ENCODE results near the gene TRIM17. TPM values are rescaled to one million over a fixed set of nuclear protein-coding genes. Genes with fewer than 3 reads are reported as not detected.
A peak's percentile ranks its signal among the peaks of the same experiment; 100 is the strongest.

The TRIM17 gene
- total and polyA plus RNA-seq, 2 of the 13 experiments (the other 11 are each of a cell fraction or from before 2014, with no cell fraction given), result 0.32 to 0.64 TPM

- peak overlapping the region; percentile 93 for H3K4me2 ChIP-seq (ENCODE audit: low read depth, low read length)
- no peak for FAIRE-seq
- TSS peak; percentile 54 for BruUV-seq (replicated peaks)
- TF ChIP-seq HNF4A (CRISPR knock-in tag; IDR thresholded peaks at IDR 0.05), result 0 out of 2 replicates have a peak, but pooled peaks have one; percentile 17
- TF ChIP-seq, protein P1, sequence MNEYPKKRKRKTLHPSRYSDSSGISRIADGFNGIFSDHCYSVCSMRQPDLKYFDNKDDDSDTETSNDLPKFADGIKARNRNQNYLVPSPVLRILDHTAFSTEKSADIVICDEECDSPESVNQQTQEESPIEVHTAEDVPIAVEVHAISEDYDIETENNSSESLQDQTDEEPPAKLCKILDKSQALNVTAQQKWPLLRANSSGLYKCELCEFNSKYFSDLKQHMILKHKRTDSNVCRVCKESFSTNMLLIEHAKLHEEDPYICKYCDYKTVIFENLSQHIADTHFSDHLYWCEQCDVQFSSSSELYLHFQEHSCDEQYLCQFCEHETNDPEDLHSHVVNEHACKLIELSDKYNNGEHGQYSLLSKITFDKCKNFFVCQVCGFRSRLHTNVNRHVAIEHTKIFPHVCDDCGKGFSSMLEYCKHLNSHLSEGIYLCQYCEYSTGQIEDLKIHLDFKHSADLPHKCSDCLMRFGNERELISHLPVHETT (CRISPR knock-in tag; conservative IDR thresholded peaks at IDR 0.05), result no peak
- TF ChIP-seq ZNF121 (CRISPR knock-in tag; IDR thresholded peaks at IDR 0.05), result peak; percentile 63; the same call in 1 of the 2 replicates
- TF ChIP-seq, protein P2, sequence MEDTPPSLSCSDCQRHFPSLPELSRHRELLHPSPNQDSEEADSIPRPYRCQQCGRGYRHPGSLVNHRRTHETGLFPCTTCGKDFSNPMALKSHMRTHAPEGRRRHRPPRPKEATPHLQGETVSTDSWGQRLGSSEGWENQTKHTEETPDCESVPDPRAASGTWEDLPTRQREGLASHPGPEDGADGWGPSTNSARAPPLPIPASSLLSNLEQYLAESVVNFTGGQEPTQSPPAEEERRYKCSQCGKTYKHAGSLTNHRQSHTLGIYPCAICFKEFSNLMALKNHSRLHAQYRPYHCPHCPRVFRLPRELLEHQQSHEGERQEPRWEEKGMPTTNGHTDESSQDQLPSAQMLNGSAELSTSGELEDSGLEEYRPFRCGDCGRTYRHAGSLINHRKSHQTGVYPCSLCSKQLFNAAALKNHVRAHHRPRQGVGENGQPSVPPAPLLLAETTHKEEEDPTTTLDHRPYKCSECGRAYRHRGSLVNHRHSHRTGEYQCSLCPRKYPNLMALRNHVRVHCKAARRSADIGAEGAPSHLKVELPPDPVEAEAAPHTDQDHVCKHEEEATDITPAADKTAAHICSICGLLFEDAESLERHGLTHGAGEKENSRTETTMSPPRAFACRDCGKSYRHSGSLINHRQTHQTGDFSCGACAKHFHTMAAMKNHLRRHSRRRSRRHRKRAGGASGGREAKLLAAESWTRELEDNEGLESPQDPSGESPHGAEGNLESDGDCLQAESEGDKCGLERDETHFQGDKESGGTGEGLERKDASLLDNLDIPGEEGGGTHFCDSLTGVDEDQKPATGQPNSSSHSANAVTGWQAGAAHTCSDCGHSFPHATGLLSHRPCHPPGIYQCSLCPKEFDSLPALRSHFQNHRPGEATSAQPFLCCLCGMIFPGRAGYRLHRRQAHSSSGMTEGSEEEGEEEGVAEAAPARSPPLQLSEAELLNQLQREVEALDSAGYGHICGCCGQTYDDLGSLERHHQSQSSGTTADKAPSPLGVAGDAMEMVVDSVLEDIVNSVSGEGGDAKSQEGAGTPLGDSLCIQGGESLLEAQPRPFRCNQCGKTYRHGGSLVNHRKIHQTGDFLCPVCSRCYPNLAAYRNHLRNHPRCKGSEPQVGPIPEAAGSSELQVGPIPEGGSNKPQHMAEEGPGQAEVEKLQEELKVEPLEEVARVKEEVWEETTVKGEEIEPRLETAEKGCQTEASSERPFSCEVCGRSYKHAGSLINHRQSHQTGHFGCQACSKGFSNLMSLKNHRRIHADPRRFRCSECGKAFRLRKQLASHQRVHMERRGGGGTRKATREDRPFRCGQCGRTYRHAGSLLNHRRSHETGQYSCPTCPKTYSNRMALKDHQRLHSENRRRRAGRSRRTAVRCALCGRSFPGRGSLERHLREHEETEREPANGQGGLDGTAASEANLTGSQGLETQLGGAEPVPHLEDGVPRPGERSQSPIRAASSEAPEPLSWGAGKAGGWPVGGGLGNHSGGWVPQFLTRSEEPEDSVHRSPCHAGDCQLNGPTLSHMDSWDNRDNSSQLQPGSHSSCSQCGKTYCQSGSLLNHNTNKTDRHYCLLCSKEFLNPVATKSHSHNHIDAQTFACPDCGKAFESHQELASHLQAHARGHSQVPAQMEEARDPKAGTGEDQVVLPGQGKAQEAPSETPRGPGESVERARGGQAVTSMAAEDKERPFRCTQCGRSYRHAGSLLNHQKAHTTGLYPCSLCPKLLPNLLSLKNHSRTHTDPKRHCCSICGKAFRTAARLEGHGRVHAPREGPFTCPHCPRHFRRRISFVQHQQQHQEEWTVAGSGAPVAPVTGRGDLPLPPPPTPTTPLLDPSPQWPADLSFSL (CRISPR knock-in tag; IDR thresholded peaks at IDR 0.05), result no peak
- no peak for TF ChIP-seq CEBPB (IDR thresholded peaks at IDR 0.05; ENCODE audit: borderline replicate concordance, low read depth, low read length)
- TF ChIP-seq ZNF672 (CRISPR knock-in tag; IDR thresholded peaks at IDR 0.05), result no peak
- no peak for TF ChIP-seq ZBTB46 (CRISPR knock-in tag; IDR thresholded peaks at IDR 0.05; ENCODE audit: borderline replicate concordance)
- peak; percentile 85 for TF ChIP-seq ZNF768 (CRISPR knock-in tag; IDR thresholded peaks at IDR 0.05)
- 0 out of 2 replicates have a peak, but pooled peaks have one; percentile 10 for TF ChIP-seq KMT2B (CRISPR knock-in tag; IDR thresholded peaks at IDR 0.05)
- peak; percentile 43; the same call in 1 of the 2 replicates for TF ChIP-seq PATZ1 (CRISPR knock-in tag; IDR thresholded peaks at IDR 0.05)
- TF ChIP-seq ZNF432 (CRISPR knock-in tag; IDR thresholded peaks at IDR 0.05; ENCODE audit: borderline replicate concordance), result no peak
- TF ChIP-seq BCL6 (CRISPR knock-in tag; IDR thresholded peaks at IDR 0.05), result no peak
- no peak for TF ChIP-seq NFRKB (IDR thresholded peaks at IDR 0.05)
Observed at GRCh38 chr1:228404107-228404720, 12.4 kb downstream of the TRIM17 start.

More at GRCh38 chr1:228404107-228404720, 12.4 kb downstream of the TRIM17 start:
- Histone ChIP-seq H3K9me3 (ENCODE audit: low read length) (no peaks in the 10 kb centered on the region), H2AFZ (ENCODE audit: low read length) (no peak overlapping the region), H3K79me2 (ENCODE audit: insufficient read depth, low read length) (peaks cover 36% of the 10 kb centered on the region), H3K27ac (ENCODE audit: extremely low read length, insufficient read depth, low read length) (no peak overlapping the region), H3K36me3 (replicated peaks in 1 of 2; ENCODE audit: control insufficient read depth in 1 of 2, insufficient read depth in 2 of 2, low read length in 2 of 2) (peaks cover 7 to 31% of the 10 kb centered on the region in 2 experiments), H3K27me3 (ENCODE audit: control insufficient read depth in 1 of 2, insufficient read depth in 2 of 2, low read length in 2 of 2) (no peaks in the 10 kb centered on the region; a peak in 1 of 5 replicates), H3K4me1 (ENCODE audit: insufficient read depth, low read length) (peaks cover 43% of the 10 kb centered on the region), H3K9ac (ENCODE audit: insufficient read depth, low read depth, low read length) (peak overlapping the region; percentile 17; the same call in 1 of the 2 replicates), H4K20me1 (ENCODE audit: insufficient read depth, low read length) (peaks cover 31% of the 10 kb centered on the region), H3K4me3 (replicated peaks in 1 of 3; ENCODE audit: insufficient read depth in 1 of 3, low read depth in 2 of 3, low read length in 3 of 3) (peak overlapping the region in 2 of 3 experiments; percentile 89 to 97; a peak in 3 of 6 replicates)
- ChIA-PET CTCF (ENCODE audit: low intra/inter-chr PET ratio, low total read pairs) (no interaction called here), POLR2A (interaction anchor here (1.5 to 1.9 kb wide), 2 partner anchors 9 to 11 kb away, joined by 4 to 6 read pairs; no protein-coding TSS in a partner anchor)
- in situ Hi-C loops (cut with HindIII; ENCODE audit: extremely low pct_ligation_motif_present, low pct_unique_long_range_greater_than_20kb), result no loop called here
- intact Hi-C loops (cut with micrococcal nuclease; ENCODE audit: unreplicated experiment), result no loop called here
- 67% methylated on average over 3 of the region's 3 CpGs for WGBS (ENCODE audit: low lambda C conversion rate)
- DNase-seq (ENCODE audit: low spot score) (no peak), ATAC-seq (no peak; the same call in 2 of the 3 replicates)
